ENCODE data around the gene PTTG2.

The PTTG2 gene

GRCh38 chr4:37985730-37986275, 25.6 kb downstream of the PTTG2 start:
- no peaks in the 10 kb centered on the region for H3K9me2 ChIP-seq (replicated peaks; ENCODE audit: control insufficient read depth, low read length)
- peaks cover 31% of the 10 kb centered on the region for H3F3A ChIP-seq (ENCODE audit: control insufficient read depth, insufficient read depth)
- H3K27me3 ChIP-seq (ENCODE audit: control insufficient read depth, low read length): no peaks in the 10 kb centered on the region
- peaks cover 84% of the 10 kb centered on the region for H3K36me3 ChIP-seq (ENCODE audit: control insufficient read depth, low read length)
- peaks cover 5% of the 10 kb centered on the region; the same call in 1 of the 2 replicates for H4K20me1 ChIP-seq (ENCODE audit: control insufficient read depth, insufficient read depth, low read depth, low read length)
- H3K27ac ChIP-seq (ENCODE audit: low read depth, low read length): peak overlapping the region; percentile 97
- TF ChIP-seq, protein P1, sequence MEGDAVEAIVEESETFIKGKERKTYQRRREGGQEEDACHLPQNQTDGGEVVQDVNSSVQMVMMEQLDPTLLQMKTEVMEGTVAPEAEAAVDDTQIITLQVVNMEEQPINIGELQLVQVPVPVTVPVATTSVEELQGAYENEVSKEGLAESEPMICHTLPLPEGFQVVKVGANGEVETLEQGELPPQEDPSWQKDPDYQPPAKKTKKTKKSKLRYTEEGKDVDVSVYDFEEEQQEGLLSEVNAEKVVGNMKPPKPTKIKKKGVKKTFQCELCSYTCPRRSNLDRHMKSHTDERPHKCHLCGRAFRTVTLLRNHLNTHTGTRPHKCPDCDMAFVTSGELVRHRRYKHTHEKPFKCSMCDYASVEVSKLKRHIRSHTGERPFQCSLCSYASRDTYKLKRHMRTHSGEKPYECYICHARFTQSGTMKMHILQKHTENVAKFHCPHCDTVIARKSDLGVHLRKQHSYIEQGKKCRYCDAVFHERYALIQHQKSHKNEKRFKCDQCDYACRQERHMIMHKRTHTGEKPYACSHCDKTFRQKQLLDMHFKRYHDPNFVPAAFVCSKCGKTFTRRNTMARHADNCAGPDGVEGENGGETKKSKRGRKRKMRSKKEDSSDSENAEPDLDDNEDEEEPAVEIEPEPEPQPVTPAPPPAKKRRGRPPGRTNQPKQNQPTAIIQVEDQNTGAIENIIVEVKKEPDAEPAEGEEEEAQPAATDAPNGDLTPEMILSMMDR (IDR thresholded peaks at IDR 0.05; ENCODE audit: low read depth, low read length, poor library complexity, severe bottlenecking): no peak
- TF ChIP-seq EZH2phosphoT487 (IDR thresholded peaks at IDR 0.05; ENCODE audit: borderline replicate concordance, low read length): no peak
- H3K79me2 ChIP-seq (ENCODE audit: control insufficient read depth, low read length): peaks cover 100% of the 10 kb centered on the region
- H3K4me1 ChIP-seq (ENCODE audit: control insufficient read depth, low read length): peaks cover 100% of the 10 kb centered on the region
- peak overlapping the region; percentile 19 for H3K4me3 ChIP-seq (ENCODE audit: low read length)
- H3K4me2 ChIP-seq (ENCODE audit: low read length): peak overlapping the region; percentile 90
- no peaks in the 10 kb centered on the region for H3K9me3 ChIP-seq (ENCODE audit: control insufficient read depth, insufficient read depth, low read length)

DNA sequence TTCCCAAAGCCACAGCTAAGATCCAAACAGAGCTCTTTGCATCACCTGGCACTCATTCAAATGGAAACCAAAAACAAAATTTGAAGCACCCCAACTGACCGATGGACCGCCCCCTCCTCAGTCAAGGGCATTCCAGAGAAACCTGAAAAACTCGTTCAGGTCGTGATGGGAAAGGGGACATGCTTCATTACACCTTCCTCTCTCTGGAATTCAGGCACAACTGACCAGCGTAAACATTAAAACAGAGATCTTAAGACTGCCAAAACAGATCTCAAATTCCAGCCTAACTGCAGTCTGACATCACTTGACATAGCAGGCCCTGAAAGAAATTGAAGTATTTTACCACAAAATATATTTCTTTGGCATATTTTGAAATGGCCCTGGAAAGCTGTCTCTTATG, 28.5 kb downstream of the PTTG2 start:
- peak overlapping the region; percentile 56 for H3K4me3 ChIP-seq (ENCODE audit: low read length)
- no peaks in the 10 kb centered on the region for H3K27me3 ChIP-seq (ENCODE audit: control insufficient read depth, low read length)
- H3K9me3 ChIP-seq (ENCODE audit: control insufficient read depth, insufficient read depth, low read length): no peaks in the 10 kb centered on the region
- no peaks in the 10 kb centered on the region for H4K20me1 ChIP-seq (ENCODE audit: control insufficient read depth, insufficient read depth, low read depth, low read length)
- peak overlapping the region; percentile 97 for H3K27ac ChIP-seq (ENCODE audit: low read depth, low read length)
- peak overlapping the region; percentile 90 for H3K4me2 ChIP-seq (ENCODE audit: low read length)
- TF ChIP-seq EZH2phosphoT487 (IDR thresholded peaks at IDR 0.05; ENCODE audit: borderline replicate concordance, low read length): no peak
- TF ChIP-seq, protein P1 (IDR thresholded peaks at IDR 0.05; ENCODE audit: low read depth, low read length, poor library complexity, severe bottlenecking): no peak
- H3F3A ChIP-seq (ENCODE audit: control insufficient read depth, insufficient read depth): peaks cover 31% of the 10 kb centered on the region
- H3K79me2 ChIP-seq (ENCODE audit: control insufficient read depth, low read length): peaks cover 99% of the 10 kb centered on the region
- peaks cover 97% of the 10 kb centered on the region for H3K4me1 ChIP-seq (ENCODE audit: control insufficient read depth, low read length)
- no peaks in the 10 kb centered on the region for H3K9me2 ChIP-seq (replicated peaks; ENCODE audit: control insufficient read depth, low read length)
- H3K36me3 ChIP-seq (ENCODE audit: control insufficient read depth, low read length): peaks cover 75% of the 10 kb centered on the region

GRCh38 chr4:37989398-37990260, 29.4 kb downstream of the PTTG2 start:
- TF ChIP-seq, protein P1 (IDR thresholded peaks at IDR 0.05; ENCODE audit: low read depth, low read length, poor library complexity, severe bottlenecking): no peak
- no peak for TF ChIP-seq EZH2phosphoT487 (IDR thresholded peaks at IDR 0.05; ENCODE audit: borderline replicate concordance, low read length)
- peak overlapping the region; percentile 97 for H3K27ac ChIP-seq (ENCODE audit: low read depth, low read length)
- peaks cover 97% of the 10 kb centered on the region for H3K4me1 ChIP-seq (ENCODE audit: control insufficient read depth, low read length)
- H4K20me1 ChIP-seq (ENCODE audit: control insufficient read depth, insufficient read depth, low read depth, low read length): no peaks in the 10 kb centered on the region
- H3K9me3 ChIP-seq (ENCODE audit: control insufficient read depth, insufficient read depth, low read length): no peaks in the 10 kb centered on the region
- peaks cover 31% of the 10 kb centered on the region for H3F3A ChIP-seq (ENCODE audit: control insufficient read depth, insufficient read depth)
- peak overlapping the region; percentile 90 for H3K4me2 ChIP-seq (ENCODE audit: low read length)
- no peaks in the 10 kb centered on the region for H3K9me2 ChIP-seq (replicated peaks; ENCODE audit: control insufficient read depth, low read length)
- peak overlapping the region; percentile 56 for H3K4me3 ChIP-seq (ENCODE audit: low read length)
- H3K36me3 ChIP-seq (ENCODE audit: control insufficient read depth, low read length): peaks cover 76% of the 10 kb centered on the region
- H3K79me2 ChIP-seq (ENCODE audit: control insufficient read depth, low read length): peaks cover 99% of the 10 kb centered on the region
- H3K27me3 ChIP-seq (ENCODE audit: control insufficient read depth, low read length): no peaks in the 10 kb centered on the region

Data from DOHH2 (cell line).